CD4-positive, alpha-beta T cell treated with Interleukin-17A for 4 hours (primary cell): ENCODE data around the gene MED9.
"Not testable (repeated sequence)": the region's sequence is repeated elsewhere in the genome, so short reads cannot be mapped to it uniquely, and the experiment has no call there.

Experiments
- DNase-seq: peaks from one replicate; pipeline ENCODE4 v3.0.0-alpha.2; 2020; ENCODE audit warnings: mixed read lengths

The MED9 gene, protein sequence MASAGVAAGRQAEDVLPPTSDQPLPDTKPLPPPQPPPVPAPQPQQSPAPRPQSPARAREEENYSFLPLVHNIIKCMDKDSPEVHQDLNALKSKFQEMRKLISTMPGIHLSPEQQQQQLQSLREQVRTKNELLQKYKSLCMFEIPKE

DNA sequence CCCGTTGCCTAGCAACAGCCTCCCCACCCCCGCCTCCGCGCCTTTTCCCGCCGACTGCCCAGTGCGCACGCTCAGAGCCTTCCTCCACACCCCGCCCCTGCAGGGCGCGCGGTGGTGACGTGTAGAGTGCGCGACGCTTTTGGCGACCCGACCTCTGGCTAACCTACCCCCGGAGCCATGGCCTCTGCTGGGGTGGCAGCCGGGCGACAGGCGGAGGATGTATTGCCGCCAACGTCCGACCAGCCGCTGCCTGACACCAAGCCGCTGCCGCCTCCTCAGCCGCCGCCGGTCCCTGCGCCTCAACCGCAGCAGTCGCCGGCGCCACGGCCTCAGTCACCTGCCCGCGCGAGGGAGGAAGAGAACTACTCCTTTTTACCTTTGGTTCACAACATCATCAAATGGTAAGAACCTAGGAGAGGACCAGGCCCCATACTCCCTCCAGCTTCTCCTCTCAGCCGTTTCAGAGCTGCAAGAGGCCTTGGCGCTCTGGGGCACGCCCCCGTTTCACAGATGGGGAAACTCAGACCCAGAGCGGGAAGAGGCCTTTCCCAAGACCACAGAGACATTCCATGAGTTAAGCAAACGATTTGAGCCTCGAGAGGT, at the start of gene MED9:
MED9 (plus strand) TSS at position 136 of the 603 bp plus-strand sequence; CDS start at position 178, 42 bp downstream.
- DNase-seq: peak; percentile 96

DNA sequence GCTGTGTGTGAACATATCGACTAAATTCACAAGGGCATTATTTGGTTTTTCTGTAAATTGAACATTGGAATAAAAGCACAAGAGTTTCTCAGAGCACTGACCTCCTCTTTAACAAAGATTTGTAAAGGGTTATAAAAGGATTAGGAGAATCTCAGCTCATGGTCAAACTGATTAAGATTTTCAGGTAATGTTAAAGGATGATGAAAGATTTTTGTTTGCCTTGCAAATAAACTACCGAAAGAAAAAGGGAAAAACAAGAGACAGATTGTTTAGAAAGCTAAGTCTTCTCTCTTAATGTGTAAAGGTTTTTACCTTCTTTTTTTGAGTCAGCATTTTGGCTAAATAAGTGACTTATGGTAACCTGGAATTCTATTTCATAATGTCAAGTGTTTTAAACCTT, 47.6 kb upstream of the MED9 start:
- DNase-seq: no peak

DNA sequence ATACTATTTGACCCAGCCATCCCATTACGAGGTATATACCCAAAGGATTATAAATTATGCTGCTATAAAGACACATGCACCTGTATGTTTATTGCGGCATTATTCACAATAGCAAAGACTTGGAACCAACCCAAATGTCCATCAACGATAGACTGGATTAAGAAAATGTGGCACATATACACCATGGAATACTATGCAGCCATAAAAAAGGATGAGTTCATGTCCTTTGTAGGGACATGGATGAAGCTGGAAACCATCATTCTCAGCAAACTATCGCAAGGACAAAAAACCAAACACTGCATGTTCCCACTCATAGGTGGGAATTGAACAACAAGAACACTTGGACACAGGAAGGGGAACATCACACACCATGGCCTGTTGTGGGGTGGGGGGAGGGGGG, 45.9 kb upstream of the MED9 start:
- DNase-seq: not testable (repeated sequence)

DNA sequence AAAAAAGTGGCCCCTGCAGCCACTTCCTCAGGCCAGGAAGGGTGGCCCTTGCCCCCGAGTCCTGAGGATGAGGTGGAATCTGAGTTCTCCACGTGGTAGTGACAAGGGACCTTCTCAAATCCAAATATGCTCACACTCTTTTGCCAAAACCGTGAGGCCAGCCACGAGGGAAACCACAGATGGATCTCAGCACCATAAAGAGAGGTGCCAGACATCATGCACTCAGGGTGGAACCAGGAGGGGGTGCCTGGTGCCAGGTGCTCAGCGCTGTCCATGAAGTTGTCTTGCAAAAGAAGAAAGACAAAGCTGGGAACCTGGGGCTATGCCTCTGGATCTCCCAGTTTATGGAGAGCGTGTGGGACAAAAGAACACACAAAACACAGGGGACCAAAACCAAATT, 45.2 kb upstream of the MED9 start:
- DNase-seq: no peak

DNA sequence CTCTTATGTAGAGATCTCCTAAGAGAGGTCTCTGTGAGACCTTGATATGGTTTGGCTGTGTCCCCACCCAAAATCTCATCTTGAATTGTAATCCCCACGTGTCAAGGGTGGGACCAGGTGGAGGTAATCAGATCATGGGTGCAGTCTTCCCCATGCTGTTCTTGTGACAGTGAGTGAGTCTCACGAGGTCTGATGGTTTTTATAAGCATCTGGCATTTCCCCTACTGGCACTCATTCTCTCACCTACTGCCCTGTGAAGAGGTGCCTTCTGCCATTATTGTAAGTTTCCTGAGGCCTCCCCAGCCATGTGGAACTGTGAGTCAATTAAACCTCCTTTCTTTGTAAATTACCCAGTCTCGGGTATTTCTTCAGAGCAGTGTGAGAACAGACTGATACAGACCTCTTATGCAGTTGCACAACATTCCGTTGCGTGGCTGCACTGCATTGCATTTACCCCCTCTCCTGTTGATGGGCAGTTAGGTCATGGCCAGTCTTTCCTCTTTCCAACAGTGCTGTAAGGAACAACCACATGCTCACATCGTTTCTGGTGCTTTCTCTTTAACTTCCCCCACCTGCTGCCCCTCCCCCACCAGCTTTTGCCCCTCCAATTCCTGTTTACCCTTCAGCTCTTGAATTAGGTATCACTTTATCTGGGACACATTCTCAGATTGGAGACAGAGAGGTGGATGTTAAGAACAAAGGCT, 43.6 kb upstream of the MED9 start:
- no peak for DNase-seq

DNA sequence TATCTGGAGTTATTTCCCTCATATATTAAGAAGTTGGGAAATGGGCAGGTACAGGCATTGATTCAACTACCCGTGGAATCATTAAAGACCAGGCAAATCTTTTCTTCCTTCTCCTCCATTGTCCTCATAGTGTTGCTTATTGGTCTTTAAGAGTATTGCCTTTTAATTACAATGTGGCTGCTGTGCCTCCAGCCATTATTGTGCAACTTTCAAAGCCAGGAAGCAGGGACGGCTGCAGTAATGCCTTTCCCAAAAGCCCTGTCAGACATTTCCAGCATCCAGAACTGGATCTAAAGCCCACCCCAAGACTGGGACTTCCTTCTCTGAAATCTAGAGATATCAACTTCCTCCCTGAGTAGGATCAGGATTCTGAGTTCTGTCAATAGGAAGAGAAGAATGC, 42.3 kb upstream of the MED9 start:
- no peak for DNase-seq

DNA sequence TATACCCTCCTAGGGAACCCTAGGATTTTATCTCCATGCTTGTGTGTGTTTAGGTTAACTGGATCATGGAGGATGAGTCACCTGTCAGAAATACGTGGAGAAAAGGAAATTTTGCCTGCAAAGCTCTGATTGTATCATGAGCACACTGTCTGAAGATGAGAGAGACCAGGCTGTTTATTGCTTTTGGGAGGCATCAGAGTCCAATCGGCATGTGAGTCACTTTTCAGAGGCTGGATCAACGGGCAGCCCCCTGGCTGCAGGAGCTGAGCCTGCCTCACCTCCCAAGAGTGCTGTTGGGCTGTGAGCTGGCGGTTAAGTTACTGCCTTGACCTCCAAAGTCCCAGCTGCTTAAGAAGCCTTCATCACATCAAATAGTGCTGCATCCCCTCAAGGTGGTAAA, 41.5 kb upstream of the MED9 start:
- DNase-seq: no peak

DNA sequence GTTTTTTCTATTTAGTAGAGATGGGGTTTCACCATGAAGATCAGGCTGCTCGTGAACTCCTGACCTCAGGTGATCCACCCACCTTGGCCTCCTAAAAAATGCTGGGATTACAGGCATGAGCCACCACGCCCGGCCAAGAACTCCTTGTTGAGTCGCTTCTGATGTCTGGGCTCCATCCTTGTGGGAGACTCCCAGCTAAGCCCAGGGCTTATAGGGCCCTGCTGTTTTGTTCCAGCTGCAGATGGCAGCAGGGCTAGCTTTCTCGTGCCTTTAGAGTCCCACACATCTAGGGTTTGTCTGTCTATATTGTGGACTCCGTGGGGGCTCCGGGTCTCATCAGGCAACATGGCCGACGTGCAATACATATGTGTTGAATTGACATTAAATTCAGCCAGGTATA, 39.3 kb upstream of the MED9 start:
- DNase-seq: no peak

DNA sequence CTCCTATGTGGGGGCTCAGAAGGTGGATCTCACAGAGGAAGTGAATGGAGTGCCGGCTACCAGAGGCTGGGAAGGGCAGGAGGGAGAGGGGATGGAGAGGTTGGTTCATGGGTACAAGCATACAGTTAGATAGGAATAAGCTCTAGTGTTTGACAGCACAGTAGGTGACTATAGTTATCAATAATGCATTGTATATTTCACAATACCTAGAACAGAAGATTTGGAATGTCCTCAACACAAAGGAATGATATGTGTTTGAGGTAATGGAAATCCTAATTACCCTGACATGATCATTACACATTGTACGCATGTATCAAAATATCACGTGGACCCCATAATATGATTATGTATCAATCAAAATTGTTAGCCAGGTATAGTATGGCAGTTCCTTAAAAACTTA, 38.9 kb upstream of the MED9 start:
- DNase-seq: no peak

DNA sequence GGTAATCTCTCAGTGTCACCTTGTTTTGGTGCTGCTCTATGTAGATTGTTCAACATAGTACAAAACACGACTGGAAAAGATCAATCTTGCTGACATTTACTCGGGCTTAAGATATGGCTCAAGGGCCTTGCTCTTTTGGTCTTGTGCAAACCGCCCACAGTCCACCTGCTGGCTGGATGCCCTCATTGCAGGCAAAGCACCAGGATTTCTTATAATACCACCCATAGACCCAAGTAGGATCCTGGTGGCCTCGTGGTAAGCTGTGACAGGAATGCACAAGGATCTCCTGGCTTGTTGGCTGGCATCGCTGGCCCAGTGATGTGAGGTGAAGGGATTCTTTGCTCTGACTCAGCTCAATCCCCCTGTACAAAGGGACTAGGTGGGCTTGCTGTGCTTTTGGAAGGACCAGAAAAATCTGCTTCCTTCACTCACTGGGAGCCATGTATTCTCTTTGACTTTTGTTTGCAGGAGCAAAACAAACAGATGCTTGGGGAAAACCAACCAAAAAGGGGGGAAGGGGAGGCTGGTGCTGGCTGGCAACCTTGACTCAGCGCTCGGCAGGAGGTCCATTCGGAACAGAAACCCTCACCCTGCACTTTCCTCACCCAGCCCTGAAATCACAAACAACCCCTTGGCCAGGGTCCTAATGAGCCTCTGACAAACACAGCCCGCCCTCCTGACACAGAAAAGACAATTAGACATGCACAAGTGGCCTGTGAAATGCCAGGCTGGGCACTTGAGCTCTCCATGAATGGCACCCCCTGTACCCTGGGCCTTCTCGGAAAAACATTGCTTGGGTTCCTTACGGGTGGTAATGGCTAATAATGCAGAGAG, 36.6 kb upstream of the MED9 start:
- DNase-seq: peak; percentile 87

DNA sequence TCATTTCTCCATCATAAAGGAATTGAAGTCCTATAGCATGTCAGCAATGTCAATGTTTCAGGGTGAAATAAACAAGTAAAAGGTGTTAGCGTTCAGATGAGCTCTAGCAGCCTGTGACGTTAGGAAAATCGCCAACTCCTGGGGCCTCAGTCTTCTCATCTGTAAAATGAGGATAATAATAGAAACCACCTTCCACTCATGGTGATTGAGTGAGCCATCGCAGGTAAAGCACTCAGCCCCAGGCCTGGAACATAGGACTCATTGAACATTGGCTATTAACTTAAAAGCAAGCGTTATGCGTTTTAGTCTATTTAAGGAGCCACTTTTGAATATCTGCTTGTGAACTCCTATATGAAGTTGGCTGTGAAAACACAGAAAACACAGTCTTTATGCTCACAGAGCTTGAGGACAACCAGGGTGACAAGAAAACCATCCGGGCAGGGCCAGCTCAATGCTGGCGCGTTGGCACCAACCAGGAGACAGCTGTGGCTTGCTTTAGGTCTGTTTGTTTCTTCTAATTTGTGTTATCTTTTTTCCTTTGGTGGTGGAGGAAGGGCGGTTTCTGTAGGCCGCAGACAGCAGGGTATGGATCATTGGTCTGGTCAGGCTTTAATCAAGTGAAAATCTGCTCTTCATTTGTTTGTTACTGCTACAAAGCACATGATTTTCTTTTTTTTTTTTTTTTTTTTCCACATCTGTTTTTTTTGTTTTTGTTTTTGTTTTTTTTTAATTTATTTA, 35.7 kb upstream of the MED9 start:
- DNase-seq: no peak

DNA sequence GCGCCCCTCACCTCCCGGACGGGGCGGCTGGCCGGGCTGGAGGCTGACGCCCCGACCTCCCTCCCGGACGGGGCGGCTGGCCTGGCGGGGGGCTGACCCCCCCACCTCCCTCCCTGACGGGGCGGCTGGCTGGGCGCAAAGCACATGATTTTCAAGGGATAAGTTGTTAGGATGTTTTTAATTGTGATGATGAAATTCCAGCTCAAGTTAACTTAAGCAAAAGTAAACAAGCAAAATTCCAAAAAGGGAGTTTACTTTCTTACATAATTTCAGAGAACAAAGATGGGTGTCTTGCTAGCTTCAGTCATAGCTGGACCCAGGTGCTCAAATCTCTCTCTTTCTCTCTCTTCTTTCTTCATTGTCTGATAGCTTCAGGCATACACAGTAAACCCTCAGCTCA, 33.6 kb upstream of the MED9 start:
- no peak for DNase-seq

DNA sequence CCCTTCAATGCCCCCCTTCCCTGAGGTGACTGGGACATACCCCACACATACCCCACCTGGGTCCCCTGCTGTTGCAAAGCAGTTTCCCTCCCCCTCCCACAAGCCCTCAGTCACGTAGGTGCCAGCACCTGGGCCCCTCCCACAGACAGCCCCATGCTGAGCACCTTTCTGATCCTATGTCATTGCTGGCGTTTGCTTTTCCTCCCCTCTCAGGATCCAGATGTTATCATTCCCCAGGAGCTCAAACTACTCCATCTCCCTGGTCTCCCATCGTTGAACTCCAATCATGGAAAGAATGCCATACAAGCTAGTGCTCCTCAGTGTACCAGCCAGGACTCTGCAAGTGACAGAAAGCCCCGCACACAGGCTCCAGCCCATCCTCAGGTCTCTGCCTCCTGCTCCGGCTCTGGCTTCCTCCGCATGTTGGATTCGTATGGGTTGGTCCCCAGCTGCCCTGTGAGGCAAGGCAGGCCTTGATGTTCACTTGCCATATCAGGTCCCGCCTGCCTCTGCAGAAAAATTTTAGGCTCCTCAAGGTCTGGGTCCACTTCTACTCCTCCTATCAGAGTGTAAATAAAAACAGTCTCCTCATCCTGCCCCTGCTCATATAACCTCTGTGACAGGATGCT, 31.4 kb upstream of the MED9 start:
- DNase-seq: no peak

DNA sequence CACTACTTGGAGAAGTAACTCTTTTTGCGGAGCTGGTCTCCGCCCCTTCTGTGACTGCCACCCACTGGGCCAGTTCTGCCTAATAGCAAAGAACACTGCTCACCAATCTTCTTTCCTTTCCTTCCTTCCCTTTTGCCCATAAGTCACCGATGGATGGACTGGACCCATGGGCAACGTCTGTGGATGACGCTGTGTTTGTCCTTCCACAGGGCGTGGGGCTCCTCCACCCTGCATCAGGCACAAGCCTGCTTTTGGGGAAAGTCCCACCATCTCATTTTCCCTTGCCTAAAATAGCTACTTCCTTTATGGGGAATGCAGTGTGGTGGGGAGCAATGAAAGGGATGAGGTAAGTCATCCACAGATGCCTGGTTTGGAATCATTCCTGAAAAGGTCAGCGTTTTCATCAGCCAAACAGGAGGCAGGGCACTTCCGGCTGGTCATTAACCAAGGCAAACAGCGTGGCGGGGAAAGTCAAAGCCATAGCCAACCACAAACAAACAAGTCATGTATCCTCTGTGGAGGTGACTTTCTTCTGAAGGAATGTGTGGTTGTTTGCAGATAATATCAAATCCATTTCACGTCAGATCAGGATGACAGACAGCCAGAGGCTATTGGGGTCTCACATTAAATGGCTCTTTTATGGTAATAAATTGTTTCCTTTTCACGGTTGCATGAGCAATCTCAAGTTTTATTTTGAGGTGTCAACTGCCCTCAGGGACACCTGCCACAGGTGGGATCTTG, 30.7 kb upstream of the MED9 start:
- DNase-seq: no peak

DNA sequence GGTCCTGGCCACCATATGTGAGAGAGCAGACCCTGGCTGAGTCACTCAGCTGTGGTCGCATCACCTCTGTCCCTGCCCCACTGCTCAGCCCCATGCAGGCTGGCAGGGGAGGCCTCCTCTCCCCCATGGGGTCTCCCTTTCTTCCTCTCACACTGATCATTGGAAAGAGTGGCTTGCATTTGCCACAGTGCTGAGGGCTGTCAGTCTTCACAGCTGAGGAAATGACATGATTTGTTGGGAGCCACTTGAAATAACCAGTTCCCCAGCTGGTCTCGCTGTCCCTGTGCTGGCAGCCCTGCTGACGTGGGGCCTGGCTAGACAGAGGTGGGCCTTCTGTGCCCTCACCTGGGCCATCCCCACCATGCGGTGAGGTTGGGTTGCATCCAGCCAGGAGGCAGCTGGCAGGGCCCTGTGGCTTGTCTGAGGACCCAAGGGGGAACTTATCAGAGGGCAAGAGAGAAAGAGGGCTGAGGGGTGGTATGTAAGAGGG, 30.1 kb upstream of the MED9 start:
- DNase-seq: no peak

DNA sequence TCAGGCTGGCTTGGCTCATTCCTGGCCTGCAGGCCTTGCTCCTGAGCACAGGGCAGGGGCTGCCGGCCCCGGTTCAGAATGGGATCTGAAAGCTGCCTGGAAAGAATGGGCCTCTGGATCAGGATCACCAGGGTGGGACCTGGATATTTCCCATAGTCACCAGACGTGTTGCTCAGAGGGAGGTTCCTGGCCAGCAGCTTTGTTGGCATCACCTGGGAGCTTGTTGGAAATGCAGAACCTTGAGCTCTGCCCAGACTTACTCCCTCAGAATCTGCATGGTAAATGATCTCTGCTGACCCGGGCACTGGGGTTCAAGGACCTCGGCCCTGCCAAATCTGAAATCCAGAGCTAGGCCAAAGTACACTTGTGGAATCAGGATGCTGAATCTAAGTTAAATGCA, 29.5 kb upstream of the MED9 start:
- no peak for DNase-seq

DNA sequence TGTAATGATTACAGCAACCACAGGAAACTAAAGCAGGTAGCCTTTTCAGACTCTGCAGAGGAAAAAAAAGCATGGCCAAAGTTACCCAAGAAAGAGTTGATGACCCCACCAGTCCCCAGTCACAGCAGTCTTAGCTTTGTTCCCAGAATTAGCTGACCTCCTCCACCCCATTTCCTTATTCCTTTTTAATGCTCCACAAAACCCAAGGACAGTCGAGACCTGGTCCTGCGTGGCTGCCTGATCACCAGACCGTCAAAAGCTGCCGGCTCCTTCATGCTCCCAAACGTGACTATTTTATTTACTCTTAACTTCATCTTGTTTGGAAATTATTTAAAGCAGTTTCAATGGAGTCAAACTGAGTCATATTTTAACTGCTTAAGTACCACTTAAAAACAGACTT, 28.7 kb upstream of the MED9 start:
- DNase-seq: no peak

DNA sequence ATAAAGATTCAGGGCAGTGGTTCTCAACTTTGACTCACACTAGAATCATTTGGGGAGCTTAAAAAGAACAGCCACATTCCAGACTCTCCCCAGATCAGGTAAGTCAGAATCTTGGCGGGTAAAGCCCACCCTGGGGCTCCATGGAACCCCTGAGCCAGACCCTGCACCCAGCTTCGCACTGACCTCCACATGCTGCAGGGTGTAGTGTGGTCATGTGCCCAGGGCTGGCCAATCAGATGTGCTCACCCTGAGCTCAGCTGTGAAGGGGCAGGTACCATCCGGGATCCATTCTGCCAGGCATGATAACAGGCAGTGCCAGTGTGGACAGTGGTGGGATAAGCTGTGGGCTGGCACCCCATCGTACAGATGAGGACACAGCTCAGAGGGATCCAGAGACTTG, 28.1 kb upstream of the MED9 start:
- no peak for DNase-seq

DNA sequence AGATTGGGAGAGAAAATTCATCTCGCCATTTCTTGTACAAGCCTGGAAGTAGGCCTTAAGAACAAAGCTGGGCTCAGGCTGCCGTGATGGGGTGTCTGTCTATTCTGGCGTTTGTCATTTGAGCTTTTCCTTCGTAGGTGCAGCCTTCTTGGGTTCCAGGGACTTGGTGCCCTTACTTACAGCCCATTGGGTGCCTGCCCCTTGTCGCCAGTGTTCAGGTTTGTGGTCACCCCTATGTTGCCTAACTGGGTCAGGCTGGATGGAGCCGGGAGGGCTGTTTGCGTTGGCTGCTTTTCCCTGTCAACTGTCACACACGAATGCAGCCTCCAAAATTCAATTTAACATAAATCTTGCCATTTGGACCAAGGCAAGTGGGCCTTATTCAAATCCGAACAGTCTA, 23.7 kb upstream of the MED9 start:
- DNase-seq: no peak

DNA sequence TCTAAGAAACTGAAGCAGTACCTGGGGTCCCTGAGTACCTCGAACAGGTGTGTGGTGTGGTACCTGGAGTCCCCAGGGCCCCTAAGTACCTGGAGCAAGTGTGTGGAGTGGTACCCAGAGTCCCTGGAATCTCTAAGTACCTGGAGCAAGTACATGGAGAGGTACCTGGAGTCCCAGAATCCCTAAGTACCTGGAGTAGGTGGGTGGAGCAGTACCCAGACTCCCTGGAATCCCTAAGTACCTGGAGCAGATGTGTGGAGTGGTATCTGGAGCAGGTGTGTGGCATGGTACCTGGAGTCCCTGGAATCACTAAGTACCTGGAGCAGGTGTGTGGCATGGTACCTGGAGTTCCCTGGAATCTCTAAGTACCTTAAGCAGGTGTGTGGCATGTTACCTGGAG, 22.5 kb upstream of the MED9 start:
- DNase-seq: no peak

DNA sequence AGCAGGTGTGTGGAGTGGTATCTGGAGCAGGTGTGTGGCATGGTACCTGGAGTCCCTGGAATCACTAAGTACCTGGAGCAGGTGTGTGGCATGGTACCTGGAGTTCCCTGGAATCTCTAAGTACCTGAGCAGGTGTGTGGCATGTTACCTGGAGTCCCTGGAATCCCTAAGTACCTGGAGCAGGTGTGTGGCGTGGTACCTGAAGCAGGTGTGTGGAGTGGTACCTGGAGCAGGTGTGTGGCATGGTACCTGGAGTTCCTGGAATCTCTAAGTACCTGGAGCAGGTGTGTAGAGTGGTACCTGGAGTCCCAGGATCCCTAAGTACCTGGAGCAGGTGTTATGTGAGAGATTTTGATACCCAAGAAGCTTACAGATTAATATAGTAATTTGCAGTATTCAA, 22.1 kb upstream of the MED9 start:
- not testable (repeated sequence) for DNase-seq

DNA sequence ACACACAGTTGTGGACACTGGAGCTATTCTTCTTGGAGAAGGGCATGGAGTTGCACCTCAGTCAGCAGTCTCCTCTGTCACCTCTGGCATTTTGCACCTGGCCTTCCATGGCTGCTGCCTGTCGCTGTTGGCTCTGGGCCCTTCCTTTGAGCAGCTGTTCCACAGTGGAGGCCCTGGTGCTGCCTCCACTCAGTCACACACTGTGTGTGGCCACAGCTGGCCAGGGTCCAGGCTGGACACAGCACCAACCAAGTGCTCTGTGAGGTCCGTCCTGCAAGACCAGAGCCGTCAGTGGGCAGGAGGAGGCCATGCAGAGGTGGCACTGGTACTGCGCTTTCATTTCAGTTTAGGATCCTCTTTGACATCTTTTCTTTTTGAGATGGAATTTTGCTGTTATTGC, 21.6 kb upstream of the MED9 start:
- no peak for DNase-seq
